Heart left ventricle (tissue), 13 donors: Measurements from ENCODE around the gene CNTFR.

Experiments used
- POLR2A ChIP-seq, 2 donors: fragments of 450-650 bp; IDR thresholded peaks; one replicate each; pipeline ENCODE4 v1.6.1; 2017; ENCODE audit warnings: antibody characterized with exemption in 2 of 2, mild to moderate bottlenecking in 2 of 2, moderate library complexity in 2 of 2
- TF ChIP-seq, protein P1 (sequence below), 12 donors: fragments of 200-600 bp; sonication (generic) in 4 of 12; IDR thresholded peaks; one replicate each; pipeline versions ENCODE4 v1.5.0 to v1.8.0; 2018 to 2022; ENCODE audit warnings: antibody characterized with exemption in 12 of 12, mild to moderate bottlenecking in 5 of 12
- donor health status: ischemic (EF 13 %, LVEDD 7.1; RV severe dilation, severe dysfunction).
- donor health status: DM: no; HTN: yes; CAD: no.
- donor health status: DM: no; HTN: no; CAD: no.
- donor health status: ischemic (EF 25% LVEDD 6.9; RV normal size, moderate dysfunction).
- donor health status: ischemic (EF 25% LVEDD 5.7; RV mildly dilated, moderate dysfunction).
- donor health status: ischemic (EF 35%, LVEDD 5.7; RV mildly dilated, moderate dysfunction).
- donor health status: nonischemic (EF 11% LVEDD 7.7; RV severe dilation, severe dysfunction).
- donor health status: DM: yes; HTN: yes; CAD: no.
- donor health status: PGD.
- donor health status: ischemic (EF 29% LVEDD 5.4; RV normal size, mild dysfunction).
- donor health status: nonischemic (EF 23%, LVEDD 6.1; RV moderate dilation, normal function).

DNA sequence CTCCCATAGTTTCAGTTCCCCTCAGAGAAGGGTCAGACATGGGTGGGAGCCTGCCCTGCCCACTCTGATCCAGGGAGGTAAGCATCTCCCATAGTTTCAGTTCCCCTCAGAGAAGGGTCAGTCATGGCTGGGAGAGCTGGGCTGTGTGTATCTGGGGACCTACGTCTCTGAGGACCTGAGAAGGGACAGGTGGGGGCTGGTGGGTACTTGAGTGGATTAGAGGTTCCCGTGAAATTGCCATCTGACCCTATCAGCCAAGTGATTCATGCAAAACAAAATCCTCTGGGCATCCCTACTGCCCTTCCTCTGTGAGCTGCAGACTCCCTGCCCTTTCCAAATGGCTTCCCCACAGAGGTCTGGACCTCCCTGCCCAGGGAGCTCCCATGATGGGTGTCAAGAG is 70.6 kb downstream of the CNTFR start:
- TF ChIP-seq, protein P1, sequence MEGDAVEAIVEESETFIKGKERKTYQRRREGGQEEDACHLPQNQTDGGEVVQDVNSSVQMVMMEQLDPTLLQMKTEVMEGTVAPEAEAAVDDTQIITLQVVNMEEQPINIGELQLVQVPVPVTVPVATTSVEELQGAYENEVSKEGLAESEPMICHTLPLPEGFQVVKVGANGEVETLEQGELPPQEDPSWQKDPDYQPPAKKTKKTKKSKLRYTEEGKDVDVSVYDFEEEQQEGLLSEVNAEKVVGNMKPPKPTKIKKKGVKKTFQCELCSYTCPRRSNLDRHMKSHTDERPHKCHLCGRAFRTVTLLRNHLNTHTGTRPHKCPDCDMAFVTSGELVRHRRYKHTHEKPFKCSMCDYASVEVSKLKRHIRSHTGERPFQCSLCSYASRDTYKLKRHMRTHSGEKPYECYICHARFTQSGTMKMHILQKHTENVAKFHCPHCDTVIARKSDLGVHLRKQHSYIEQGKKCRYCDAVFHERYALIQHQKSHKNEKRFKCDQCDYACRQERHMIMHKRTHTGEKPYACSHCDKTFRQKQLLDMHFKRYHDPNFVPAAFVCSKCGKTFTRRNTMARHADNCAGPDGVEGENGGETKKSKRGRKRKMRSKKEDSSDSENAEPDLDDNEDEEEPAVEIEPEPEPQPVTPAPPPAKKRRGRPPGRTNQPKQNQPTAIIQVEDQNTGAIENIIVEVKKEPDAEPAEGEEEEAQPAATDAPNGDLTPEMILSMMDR (IDR thresholded peaks at IDR 0.05): no peak
- no peak for TF ChIP-seq POLR2A (IDR thresholded peaks at IDR 0.05)
